Keratinocyte (primary cell): Measurements from ENCODE around the gene PLA2R1. TPM values are rescaled to one million over a fixed set of nuclear protein-coding genes. Genes with fewer than 3 reads are reported as not detected.

Experiments
- DNase-seq: peaks from one replicate; pipeline ENCODE4 v3.0.0-alpha.2; 2011; ENCODE audit warnings: low read depth, missing footprints, low spot score
- FAIRE-seq: peaks from 2 replicates; lab custom pipeline; 2011; peaks lifted over from hg19 to GRCh38; lab: Jason Lieb, UNC
- H2AFZ ChIP-seq: 2 replicates; pipeline ENCODE4 v1.6.0; 2012; ENCODE audit warnings: low read length, control low read depth, inconsistent platforms; ENCODE audit not compliant: control insufficient read depth
- H3K27ac ChIP-seq: 2 replicates; pipeline ENCODE4 v1.5.1; 2011; ENCODE audit warnings: low read length; ENCODE audit not compliant: control insufficient read depth, insufficient read depth
- H3K27me3 ChIP-seq: 3 replicates; pipeline ENCODE4 v1.6.0; 2011; ENCODE audit warnings: low read length; ENCODE audit not compliant: control insufficient read depth, insufficient read depth; ENCODE audit errors: extremely low read depth
- H3K36me3 ChIP-seq, 2 experiments: 2 replicates in 1 of 2; 3 replicates in 1 of 2; pipeline ENCODE4 v1.5.1; 2011; ENCODE audit warnings: low read length in 2 of 2, mild to moderate bottlenecking in 1 of 2; ENCODE audit not compliant: control insufficient read depth in 2 of 2, insufficient read depth in 2 of 2; ENCODE audit errors: extremely low read depth in 1 of 2
- H3K4me1 ChIP-seq: 3 replicates; pipeline ENCODE4 v1.5.1; 2011; ENCODE audit warnings: low read length; ENCODE audit not compliant: control insufficient read depth, insufficient read depth; ENCODE audit errors: extremely low read depth
- H3K4me2 ChIP-seq: 3 replicates; pipeline ENCODE4 v1.6.0; 2011; ENCODE audit warnings: low read depth, low read length; ENCODE audit not compliant: control insufficient read depth, insufficient read depth; ENCODE audit errors: extremely low read depth
- H3K4me3 ChIP-seq, 3 experiments: fragments of 200-600 bp in 1 of 3; sonication (generic) in 1 of 3; 2 replicates in 2 of 3; 3 replicates in 1 of 3; pipeline ENCODE4 v1.5.1; 2011 to 2016; ENCODE audit warnings: low read length in 3 of 3, mild to moderate bottlenecking in 3 of 3, control low read depth in 2 of 3, inconsistent platforms in 1 of 3, low read depth in 1 of 3, mixed read lengths in 1 of 3, mixed run types in 1 of 3, moderate library complexity in 1 of 3; ENCODE audit not compliant: control insufficient read depth in 2 of 3, insufficient read depth in 2 of 3; ENCODE audit errors: extremely low read depth in 1 of 3
- H3K79me2 ChIP-seq: 2 replicates; pipeline ENCODE4 v1.6.0; 2012; ENCODE audit warnings: low read length; ENCODE audit not compliant: control insufficient read depth, insufficient read depth
- H3K9ac ChIP-seq: 3 replicates; pipeline ENCODE4 v1.6.0; 2011; ENCODE audit warnings: low read length; ENCODE audit not compliant: control insufficient read depth, insufficient read depth; ENCODE audit errors: extremely low read depth
- H3K9me1 ChIP-seq: 3 replicates; pipeline ENCODE4 v1.6.0; 2011; ENCODE audit warnings: low read length; ENCODE audit not compliant: control insufficient read depth, insufficient read depth; ENCODE audit errors: extremely low read depth
- H3K9me3 ChIP-seq: 2 replicates; pipeline ENCODE4 v1.5.1; 2012; ENCODE audit warnings: low read depth, low read length; ENCODE audit not compliant: control insufficient read depth
- H4K20me1 ChIP-seq: 3 replicates; pipeline ENCODE4 v1.6.0; 2011; ENCODE audit warnings: low read length; ENCODE audit not compliant: control insufficient read depth, insufficient read depth; ENCODE audit errors: extremely low read depth
- EZH2 ChIP-seq: IDR thresholded peaks from one replicate; pipeline ENCODE4 v1.6.1; 2012; ENCODE audit warnings: inconsistent platforms, mild to moderate bottlenecking, low read length, moderate library complexity
- dilution Hi-C: fragments of 300-500 bp; cut with MboI; formaldehyde crosslinking; loops from one replicate; pipeline ENCODE4 v1.7.0; 2020; ENCODE audit warnings: low sequenced_read_pairs; ENCODE audit not compliant: extremely low pct_ligation_motif_present
- polyA plus RNA-seq, 5 experiments: library from polyadenylated mRNA; depleted of rRNA in 3 of 5; stranded (reverse) in 3 of 5; stranded (forward) in 1 of 5; unstranded in 1 of 5; fragments of >200 nt; gene quantifications; 1 replicate in 1 of 5; 2 replicates in 3 of 5; 3 replicates in 1 of 5; pipeline versions ENCODE4 v1.2.1 to v1.2.3, GENCODE V29; 2011 to 2012; ENCODE audit warnings: missing spikeins in 2 of 5, low read depth in 1 of 5, low replicate concordance in 1 of 5
- TF ChIP-seq, protein P1 (sequence below), 3 experiments: IDR thresholded peaks in 1 of 3; conservative IDR thresholded peaks in 1 of 3; optimal IDR thresholded peaks in 1 of 3; 2 replicates in 2 of 3; 3 replicates in 1 of 3; pipeline versions ENCODE3 to v1.5.1; 2011; ENCODE audit warnings: low read length in 3 of 3, mild to moderate bottlenecking in 3 of 3, moderate library complexity in 2 of 3, control low read depth in 1 of 3, inconsistent platforms in 1 of 3; ENCODE audit not compliant: insufficient read depth in 2 of 3; ENCODE audit errors: extremely low read depth in 1 of 3

Gene PLA2R1
- polyA plus RNA-seq, 1 donor (not counting 4 experiments of a cell fraction or from before 2014, with no cell fraction given) = 12.3 TPM

- H3K36me3 ChIP-seq = peaks cover 3 to 13% of the 10 kb centered on the region in 2 experiments
- H3K9me1 ChIP-seq = no peaks in the 10 kb centered on the region
- no peaks in the 10 kb centered on the region for H4K20me1 ChIP-seq
- no peak for FAIRE-seq
- H3K4me2 ChIP-seq = no peak overlapping the region
- H3K4me1 ChIP-seq = no peaks in the 10 kb centered on the region
- no peak overlapping the region for H3K9ac ChIP-seq
- DNase-seq = no peak
- no peaks in the 10 kb centered on the region for H3K79me2 ChIP-seq
- TF ChIP-seq, protein P1, sequence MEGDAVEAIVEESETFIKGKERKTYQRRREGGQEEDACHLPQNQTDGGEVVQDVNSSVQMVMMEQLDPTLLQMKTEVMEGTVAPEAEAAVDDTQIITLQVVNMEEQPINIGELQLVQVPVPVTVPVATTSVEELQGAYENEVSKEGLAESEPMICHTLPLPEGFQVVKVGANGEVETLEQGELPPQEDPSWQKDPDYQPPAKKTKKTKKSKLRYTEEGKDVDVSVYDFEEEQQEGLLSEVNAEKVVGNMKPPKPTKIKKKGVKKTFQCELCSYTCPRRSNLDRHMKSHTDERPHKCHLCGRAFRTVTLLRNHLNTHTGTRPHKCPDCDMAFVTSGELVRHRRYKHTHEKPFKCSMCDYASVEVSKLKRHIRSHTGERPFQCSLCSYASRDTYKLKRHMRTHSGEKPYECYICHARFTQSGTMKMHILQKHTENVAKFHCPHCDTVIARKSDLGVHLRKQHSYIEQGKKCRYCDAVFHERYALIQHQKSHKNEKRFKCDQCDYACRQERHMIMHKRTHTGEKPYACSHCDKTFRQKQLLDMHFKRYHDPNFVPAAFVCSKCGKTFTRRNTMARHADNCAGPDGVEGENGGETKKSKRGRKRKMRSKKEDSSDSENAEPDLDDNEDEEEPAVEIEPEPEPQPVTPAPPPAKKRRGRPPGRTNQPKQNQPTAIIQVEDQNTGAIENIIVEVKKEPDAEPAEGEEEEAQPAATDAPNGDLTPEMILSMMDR (optimal IDR thresholded peaks at IDR 0.05 in 1 of 3, IDR thresholded peaks at IDR 0.05 in 1 of 3, conservative IDR thresholded peaks at IDR 0.05 in 1 of 3; ENCODE audit: extremely low read depth in 1 of 3, insufficient read depth in 2 of 3, low read length in 3 of 3) = no peak
- TF ChIP-seq EZH2 = no peak
- dilution Hi-C loops = no loop called here
- no peaks in the 10 kb centered on the region for H3K27me3 ChIP-seq
- no peaks in the 10 kb centered on the region for H3K9me3 ChIP-seq
- H3K27ac ChIP-seq = no peak overlapping the region
- no peak overlapping the region for H3K4me3 ChIP-seq
- H2AFZ ChIP-seq = no peak overlapping the region
These were observed 55.9 kb downstream of the PLA2R1 start for GRCh38 chr2:160006475-160006874.

- no peaks in the 10 kb centered on the region for H4K20me1 ChIP-seq
- H3K79me2 ChIP-seq = no peaks in the 10 kb centered on the region
- DNase-seq (no peak), FAIRE-seq (no peak)
- H3K9me1 ChIP-seq = no peaks in the 10 kb centered on the region
- H3K4me2 ChIP-seq = no peak overlapping the region
- no peaks in the 10 kb centered on the region for H3K27me3 ChIP-seq
- H3K9ac ChIP-seq = no peak overlapping the region
- no peak for TF ChIP-seq EZH2
- TF ChIP-seq, protein P1 (optimal IDR thresholded peaks at IDR 0.05 in 1 of 3, IDR thresholded peaks at IDR 0.05 in 1 of 3, conservative IDR thresholded peaks at IDR 0.05 in 1 of 3; ENCODE audit: extremely low read depth in 1 of 3, insufficient read depth in 2 of 3, low read length in 3 of 3) = no peak
- dilution Hi-C loops = no loop called here
- H3K27ac ChIP-seq = no peak overlapping the region
- no peaks in the 10 kb centered on the region for H3K4me1 ChIP-seq
- H2AFZ ChIP-seq = no peak overlapping the region
- no peak overlapping the region for H3K4me3 ChIP-seq
- H3K9me3 ChIP-seq = no peaks in the 10 kb centered on the region
- peaks cover 3 to 13% of the 10 kb centered on the region in 2 experiments for H3K36me3 ChIP-seq
These were observed 56.5 kb downstream of the PLA2R1 start for GRCh38 chr2:160005908-160006307.
